Non-pigmented ciliary epithelial cell (primary cell): ENCODE results near the gene FAM3C.

Source experiments
- DNase-seq: peaks from one replicate; pipeline ENCODE4 v3.0.0-alpha.2; 2010; ENCODE audit warnings: low read depth

Gene FAM3C

DNA sequence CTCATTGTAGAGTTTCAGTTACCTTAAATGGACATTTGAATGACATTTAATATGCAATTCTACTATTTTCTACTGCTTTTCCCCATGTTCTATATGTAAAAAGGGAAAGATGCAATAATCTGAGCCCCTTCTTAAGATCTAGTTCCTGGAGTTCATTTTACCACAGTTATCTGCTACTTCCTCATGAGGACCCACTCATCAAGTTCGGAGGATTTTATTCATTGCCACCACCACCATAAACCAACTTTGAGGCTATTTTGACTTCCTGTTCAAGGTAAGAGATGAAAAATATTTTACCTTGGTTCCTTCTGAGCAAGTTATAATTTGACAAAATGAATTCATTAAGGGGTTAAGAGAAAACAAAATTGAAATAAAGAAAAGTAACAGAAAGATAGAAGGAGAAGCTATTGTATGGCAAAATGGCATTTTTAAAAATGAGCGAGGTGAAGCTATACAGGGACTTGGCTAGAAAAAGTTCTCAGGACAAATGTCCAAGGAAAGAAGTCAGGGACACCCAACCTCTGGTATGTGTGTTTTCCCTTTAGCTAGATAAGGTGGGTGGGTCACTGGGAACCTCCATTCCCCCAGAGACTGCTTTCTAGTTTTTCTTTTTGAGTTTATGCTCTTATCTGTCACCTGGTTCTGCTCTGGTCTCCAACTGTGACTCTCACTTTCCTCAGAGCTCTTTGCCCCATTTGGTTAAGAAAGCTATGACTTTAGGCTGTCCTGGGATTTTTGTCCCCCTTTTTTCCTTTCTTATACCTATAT, 14.9 kb upstream of the FAM3C start:
- DNase-seq, result no peak

DNA sequence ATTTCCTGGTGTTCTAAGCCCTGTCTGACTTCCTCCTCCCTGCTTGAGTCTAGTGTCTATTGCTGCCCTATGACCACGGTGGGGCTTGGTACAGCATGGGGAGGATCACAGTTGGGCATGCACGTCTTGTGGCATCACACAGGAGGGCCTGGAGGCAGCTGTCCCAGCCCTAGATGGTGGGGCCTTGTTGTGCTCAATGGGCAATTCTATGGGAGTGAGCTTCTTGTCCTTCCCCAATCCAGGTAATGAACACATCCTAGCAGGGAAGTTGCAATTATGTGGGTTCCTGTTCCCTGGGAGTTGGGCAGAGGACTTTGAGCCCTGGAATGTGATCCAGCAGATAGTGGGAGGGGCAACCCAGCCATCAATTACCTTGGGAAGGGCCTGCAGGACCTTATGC, 10.8 kb upstream of the FAM3C start:
- no peak for DNase-seq

GRCh38 chr7:121406461-121406860, 10.4 kb upstream of the FAM3C start:
- no peak for DNase-seq

DNA sequence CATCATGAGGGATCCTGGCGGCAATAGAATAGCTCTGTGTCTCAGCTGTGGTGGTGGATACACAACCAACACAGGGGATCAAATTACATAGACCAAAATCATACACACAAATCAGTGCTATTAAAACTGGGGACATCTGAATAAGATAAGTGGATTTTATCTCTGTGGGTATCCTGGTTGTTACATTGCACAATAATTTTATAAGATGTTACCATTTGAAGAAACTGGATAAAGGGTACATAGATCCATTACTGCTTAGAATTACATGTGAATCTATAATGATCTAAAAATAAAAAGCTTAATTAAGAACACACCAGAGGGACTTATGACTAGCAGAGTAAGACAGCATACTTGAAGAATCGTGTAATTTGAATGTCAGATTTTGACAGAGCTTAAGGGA, 8.2 kb upstream of the FAM3C start:
- DNase-seq, result no peak

GRCh38 chr7:121402701-121403100, 6.6 kb upstream of the FAM3C start:
- DNase-seq, result no peak

DNA sequence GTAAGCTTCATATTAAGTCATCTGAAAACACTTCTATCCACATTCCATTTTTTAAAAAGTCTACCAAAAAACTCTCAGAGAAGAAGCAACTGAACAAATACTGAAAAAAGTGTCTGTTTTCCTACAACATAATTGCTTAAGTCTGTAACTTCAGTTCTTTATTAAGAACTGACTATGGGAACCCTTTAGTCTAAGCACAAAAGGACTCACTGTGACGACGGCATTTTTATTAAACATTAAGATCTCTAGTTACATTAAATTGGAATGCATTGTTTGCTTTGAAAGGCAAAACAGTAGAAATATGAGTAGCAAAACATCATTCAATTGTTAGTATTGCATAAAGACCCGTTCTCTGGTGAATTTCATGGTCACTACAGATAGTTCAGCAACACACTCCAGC, 5.8 kb upstream of the FAM3C start:
- no peak for DNase-seq

DNA sequence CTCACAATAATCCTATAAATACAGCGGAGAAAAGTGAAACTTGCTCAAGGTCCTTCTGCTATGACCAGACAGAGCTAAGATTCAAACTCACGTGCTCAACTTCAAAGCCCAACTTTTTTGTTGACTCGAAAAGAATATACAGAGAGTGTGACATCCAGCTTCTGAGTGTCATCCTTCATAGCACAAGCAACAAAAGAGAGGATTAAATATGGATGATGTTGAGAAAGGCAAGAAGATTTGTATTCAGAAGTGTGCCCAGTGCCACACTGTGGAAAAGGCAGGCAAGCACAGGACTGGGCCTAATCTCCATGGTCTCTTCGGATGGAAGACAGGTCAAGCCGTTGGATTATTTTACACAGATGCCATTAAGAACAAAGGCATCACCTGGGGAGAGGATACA, 2.1 kb upstream of the FAM3C start:
- DNase-seq, result no peak

- DNase-seq, result no peak
Measured at GRCh38 chr7:121397822-121398221, 1.7 kb upstream of the FAM3C start.

DNA sequence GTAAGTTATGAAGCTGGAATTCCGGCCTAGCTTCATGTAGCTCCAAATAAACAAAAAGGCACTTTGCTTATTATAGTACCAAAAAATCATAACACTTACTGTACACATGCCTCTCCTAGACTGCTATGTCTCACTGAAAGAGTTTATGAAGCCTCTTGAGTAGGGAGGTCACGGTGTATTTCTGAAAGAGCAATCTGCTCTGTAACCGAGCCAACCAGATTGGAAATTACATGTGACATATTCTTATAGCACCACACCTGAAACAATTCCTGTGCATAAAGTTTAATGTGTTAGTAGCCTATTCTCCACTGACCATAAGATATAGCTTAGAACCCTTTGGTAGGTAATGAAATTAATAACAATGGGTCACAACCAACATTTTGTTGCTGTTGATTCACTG, 1.3 kb upstream of the FAM3C start:
- DNase-seq, result no peak

- DNase-seq, result no peak
Measured at GRCh38 chr7:121395494-121395960, 581 bp downstream of the FAM3C start.

DNA sequence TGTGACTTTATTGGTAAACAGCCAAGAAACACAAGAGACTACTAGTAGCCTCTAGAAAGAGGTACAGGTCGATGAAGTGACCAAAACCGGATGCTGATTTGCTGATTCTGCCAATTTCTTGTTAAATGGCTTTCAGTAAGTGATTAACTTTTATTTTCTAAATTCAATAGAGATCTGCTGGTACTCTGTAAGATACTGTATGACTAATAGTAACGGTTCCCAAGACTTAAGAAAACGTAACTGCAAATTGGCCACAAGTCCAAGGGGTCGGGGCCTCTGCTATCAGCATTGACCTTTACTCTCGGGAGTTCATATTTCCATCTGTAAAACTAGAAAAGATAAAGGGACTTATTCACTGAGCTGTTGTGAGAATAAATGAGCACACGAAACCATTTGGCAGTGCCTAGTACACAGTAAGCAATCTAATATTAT, 1.4 kb downstream of the FAM3C start:
- no peak for DNase-seq

- DNase-seq, result no peak
Measured at GRCh38 chr7:121393005-121393366, 3.1 kb downstream of the FAM3C start.

DNA sequence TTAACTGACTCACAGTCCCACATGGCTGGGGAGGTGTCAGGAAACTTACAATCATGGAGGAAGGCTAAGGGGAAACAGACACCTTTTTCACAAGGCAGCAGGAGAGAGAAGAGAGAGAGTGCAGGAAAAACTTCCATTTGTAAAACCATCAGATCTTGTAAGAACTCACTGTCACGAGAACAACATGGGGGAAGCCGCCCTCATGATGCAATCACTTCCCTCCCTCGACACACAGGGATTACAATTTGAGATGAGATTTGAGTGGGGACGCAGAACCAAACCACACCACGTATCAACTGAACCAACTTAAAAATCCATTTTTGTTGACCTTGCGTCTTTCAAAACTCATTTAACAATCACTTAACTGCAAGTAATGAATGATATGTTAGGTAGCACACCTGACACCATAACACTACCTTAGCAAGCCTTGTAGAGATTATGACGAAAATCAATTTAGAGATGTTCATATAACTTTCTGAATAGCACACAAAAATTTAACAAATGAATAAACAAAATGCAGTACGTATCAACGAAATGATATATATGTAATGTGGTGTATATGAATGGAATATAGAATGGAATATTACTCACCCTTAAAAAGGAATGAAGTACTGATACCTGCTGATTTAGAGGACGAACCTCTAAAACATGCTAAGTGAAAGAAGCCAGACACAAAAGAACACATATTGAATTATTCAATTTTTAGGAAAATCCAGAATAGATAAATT, 3.7 kb downstream of the FAM3C start:
- no peak for DNase-seq

- no peak for DNase-seq
Measured at GRCh38 chr7:121391686-121392085, 4.4 kb downstream of the FAM3C start.

GRCh38 chr7:121390617-121391016, 5.5 kb downstream of the FAM3C start:
- no peak for DNase-seq

DNA sequence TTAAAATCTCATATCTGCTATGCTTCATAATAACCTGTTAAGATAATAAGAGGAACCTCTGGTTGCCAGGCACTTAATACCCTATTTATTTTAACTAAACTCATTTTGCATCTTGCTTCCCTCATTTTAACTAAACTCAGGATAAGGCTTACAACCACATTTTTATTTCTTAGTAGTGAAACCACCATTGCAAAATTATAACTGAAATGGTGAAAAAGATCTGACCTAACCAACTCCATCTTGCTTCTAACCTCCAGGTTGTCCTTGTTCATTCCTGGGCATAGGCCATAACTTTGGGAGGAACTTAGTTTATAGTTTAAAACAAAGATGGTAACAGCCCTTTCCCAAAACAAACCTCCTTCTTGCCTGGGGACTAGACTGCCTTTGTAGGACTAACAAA, 6.0 kb downstream of the FAM3C start:
- DNase-seq, result no peak

- no peak for DNase-seq
Measured at GRCh38 chr7:121388950-121389349, 7.2 kb downstream of the FAM3C start.

DNA sequence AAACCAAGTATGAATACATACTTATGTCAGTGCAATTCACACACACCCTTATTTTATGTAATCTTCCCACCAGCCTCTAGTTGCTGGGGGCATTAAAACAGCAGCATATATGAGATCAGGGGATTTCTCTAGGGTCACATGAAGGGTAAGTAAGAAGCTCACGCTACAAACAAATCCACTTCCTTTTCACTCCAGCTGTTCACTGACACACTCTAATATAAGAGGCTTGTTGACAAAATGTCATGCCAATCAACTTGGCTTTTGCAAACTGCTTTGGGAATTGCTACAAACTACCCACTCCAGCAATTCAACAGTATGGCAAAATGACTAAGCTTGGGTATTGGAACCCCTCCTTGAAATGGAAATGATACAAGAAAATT, 10.3 kb downstream of the FAM3C start:
- no peak for DNase-seq

- no peak for DNase-seq
Measured at GRCh38 chr7:121385056-121385799, 10.9 kb downstream of the FAM3C start.

GRCh38 chr7:121384265-121384664, 11.8 kb downstream of the FAM3C start:
- DNase-seq, result no peak

DNA sequence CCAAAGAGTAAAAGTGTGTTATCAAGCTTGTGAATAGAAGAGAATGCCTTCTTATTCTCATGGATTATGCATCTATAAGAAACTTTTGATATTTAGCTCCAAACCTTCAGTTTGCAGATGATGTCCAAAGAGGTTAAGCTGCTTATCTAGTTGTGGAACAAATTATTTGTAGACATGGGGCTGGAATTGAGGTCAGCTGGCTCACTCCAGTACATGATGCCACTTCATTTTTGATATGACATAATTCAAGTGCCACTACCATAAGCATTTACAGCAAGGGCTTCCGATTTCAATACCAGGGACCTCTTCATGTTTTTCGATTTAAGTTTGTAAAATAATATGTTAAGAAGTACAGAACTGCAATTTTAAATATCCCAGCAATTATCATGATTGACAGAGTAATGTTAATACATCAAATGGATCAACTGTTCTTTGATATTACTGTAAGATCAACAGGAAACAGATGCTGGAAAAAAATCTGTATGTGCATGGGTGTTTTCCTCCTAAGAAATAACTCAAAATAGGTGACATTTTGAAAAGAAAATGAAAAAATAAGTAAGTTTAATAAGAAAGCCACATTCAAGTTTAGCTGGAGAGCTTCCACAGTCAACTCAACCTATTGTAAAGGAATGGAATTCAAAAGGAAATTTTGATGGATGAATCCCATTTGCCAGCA, 12.7 kb downstream of the FAM3C start:
- no peak for DNase-seq

- DNase-seq, result no peak
Measured at GRCh38 chr7:121382473-121382872, 13.6 kb downstream of the FAM3C start.
